Tibial nerve (tissue), 4 donors: ENCODE results near the gene OTOS. TPM values are rescaled to one million over a fixed set of nuclear protein-coding genes. Genes with fewer than 3 reads are reported as not detected.
A peak's percentile ranks its signal among the peaks of the same experiment; 100 is the strongest.

Experiments used
- DNase-seq, 2 donors: peaks; one replicate each; pipeline ENCODE4 v3.0.0-alpha.2; 2019; ENCODE audit warnings: low spot score in 2 of 2
- H3K27ac ChIP-seq, 4 donors: fragments of 200-600 bp; sonication (generic) in 3 of 4; one replicate each; pipeline ENCODE4 v1.5.1; 2017 to 2019; ENCODE audit warnings: mild to moderate bottlenecking in 1 of 4
- H3K27me3 ChIP-seq, 2 donors: fragments of 200-600 bp; sonication (generic) in 1 of 2; one replicate each; pipeline versions ENCODE4 v1.5.1 to v1.6.0; 2017 to 2019
- H3K36me3 ChIP-seq, 3 donors: fragments of 200-600 bp; sonication (generic); one replicate each; pipeline ENCODE4 v1.5.1; 2018 to 2019
- H3K4me1 ChIP-seq, 4 donors: fragments of 200-600 bp; sonication (generic) in 3 of 4; one replicate each; pipeline ENCODE4 v1.5.1; 2017 to 2019
- H3K4me3 ChIP-seq, 4 donors: fragments of 200-600 bp; sonication (generic) in 3 of 4; one replicate each; pipeline ENCODE4 v1.5.1; 2017 to 2019; ENCODE audit warnings: mild to moderate bottlenecking in 1 of 4, moderate library complexity in 1 of 4
- H3K9me3 ChIP-seq, 4 donors: fragments of 200-600 bp; sonication (generic) in 3 of 4; one replicate each; pipeline ENCODE4 v1.5.1; 2017 to 2019
- EP300 ChIP-seq, 2 donors: sonication (generic); formaldehyde crosslinking; IDR thresholded peaks; one replicate each; pipeline ENCODE4 v1.6.1; 2017; ENCODE audit warnings: antibody characterized with exemption in 2 of 2, mild to moderate bottlenecking in 1 of 2
- POLR2A ChIP-seq, 2 donors: fragments of 450-650 bp; IDR thresholded peaks; one replicate each; pipeline ENCODE4 v1.6.1; 2017; ENCODE audit warnings: antibody characterized with exemption in 2 of 2, mild to moderate bottlenecking in 2 of 2, moderate library complexity in 2 of 2
- WGBS, 2 donors: methylation state at CpG; one replicate each; pipeline ENCODE4 v1.1.5; 2018; 5-methylcytosine and 5-hydroxymethylcytosine counted together
- total RNA-seq, 4 donors: library from RNA; depleted of rRNA; stranded (reverse); fragments of >200 nt; gene quantifications; one replicate each; pipeline ENCODE4 v1.1.0, GENCODE V29; 2016
- TF ChIP-seq, protein P1 (sequence below), 5 experiments: fragments of 200-600 bp in 3 of 5; fragments of 450-650 bp in 2 of 5; sonication (generic) in 3 of 5; IDR thresholded peaks; one replicate each; pipeline ENCODE4 v1.5.1; 2016 to 2019; ENCODE audit warnings: antibody characterized with exemption in 5 of 5, mild to moderate bottlenecking in 3 of 5, moderate library complexity in 2 of 5

OTOS gene
- total RNA-seq, 4 donors from 2014 or later = not detected

- peak; percentile 56 to 76 for DNase-seq
- TF ChIP-seq POLR2A (IDR thresholded peaks at IDR 0.05) = no peak
- TF ChIP-seq, protein P1, sequence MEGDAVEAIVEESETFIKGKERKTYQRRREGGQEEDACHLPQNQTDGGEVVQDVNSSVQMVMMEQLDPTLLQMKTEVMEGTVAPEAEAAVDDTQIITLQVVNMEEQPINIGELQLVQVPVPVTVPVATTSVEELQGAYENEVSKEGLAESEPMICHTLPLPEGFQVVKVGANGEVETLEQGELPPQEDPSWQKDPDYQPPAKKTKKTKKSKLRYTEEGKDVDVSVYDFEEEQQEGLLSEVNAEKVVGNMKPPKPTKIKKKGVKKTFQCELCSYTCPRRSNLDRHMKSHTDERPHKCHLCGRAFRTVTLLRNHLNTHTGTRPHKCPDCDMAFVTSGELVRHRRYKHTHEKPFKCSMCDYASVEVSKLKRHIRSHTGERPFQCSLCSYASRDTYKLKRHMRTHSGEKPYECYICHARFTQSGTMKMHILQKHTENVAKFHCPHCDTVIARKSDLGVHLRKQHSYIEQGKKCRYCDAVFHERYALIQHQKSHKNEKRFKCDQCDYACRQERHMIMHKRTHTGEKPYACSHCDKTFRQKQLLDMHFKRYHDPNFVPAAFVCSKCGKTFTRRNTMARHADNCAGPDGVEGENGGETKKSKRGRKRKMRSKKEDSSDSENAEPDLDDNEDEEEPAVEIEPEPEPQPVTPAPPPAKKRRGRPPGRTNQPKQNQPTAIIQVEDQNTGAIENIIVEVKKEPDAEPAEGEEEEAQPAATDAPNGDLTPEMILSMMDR (IDR thresholded peaks at IDR 0.05) = peak; percentile 91 to 97 (median 96)
- no peak overlapping the region for H3K4me3 ChIP-seq
- 16 to 43% methylated on average over 22 to 36 of the region's 36 CpGs for WGBS, 2 donors
- no peaks in the 10 kb centered on the region for H3K9me3 ChIP-seq
- H3K27ac ChIP-seq = no peak overlapping the region
- peaks cover 0 to 3% of the 10 kb centered on the region in 2 donors for H3K27me3 ChIP-seq
- H3K36me3 ChIP-seq = no peaks in the 10 kb centered on the region
- H3K4me1 ChIP-seq = peaks cover 0 to 6% (median 3%) of the 10 kb centered on the region in 4 donors
These were observed 3.6 kb upstream of the OTOS start for GRCh38 chr2:240143801-240144648.

DNA sequence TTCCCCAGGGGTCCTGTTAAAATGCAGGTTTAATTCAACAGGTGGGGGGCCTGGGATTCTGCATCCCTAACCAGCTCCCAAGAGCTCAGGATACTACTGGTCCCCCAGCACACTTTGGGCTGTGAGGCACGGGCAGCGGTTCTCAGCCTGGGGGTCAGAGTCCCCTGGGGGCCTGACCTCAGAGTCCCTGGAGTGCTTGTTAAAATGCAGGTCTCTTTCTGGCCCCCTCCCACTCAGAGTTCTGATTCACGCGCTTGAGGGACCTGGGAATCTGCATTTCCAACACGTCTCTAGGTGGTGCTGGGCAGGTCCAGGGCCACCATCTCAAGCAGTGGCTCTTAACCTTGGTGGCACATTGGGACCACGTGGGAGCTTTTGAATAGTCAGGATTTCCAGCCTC lies 2.8 kb upstream of the OTOS start:
- Histone ChIP-seq H3K4me3 (no peak overlapping the region), H3K9me3 (no peaks in the 10 kb centered on the region), H3K36me3 (no peaks in the 10 kb centered on the region), H3K27me3 (no peaks in the 10 kb centered on the region), H3K4me1 (peaks cover 0 to 6% (median 3%) of the 10 kb centered on the region in 4 donors), H3K27ac (no peak overlapping the region)
- 53 to 85% methylated on average over 4 of the region's 6 CpGs for WGBS, 2 donors
- no peak for DNase-seq
- TF ChIP-seq, protein P1 (IDR thresholded peaks at IDR 0.05) = no peak
- no peak for TF ChIP-seq POLR2A (IDR thresholded peaks at IDR 0.05)
- TF ChIP-seq EP300 (IDR thresholded peaks at IDR 0.05) = no peak

- H3K4me3 ChIP-seq = no peak overlapping the region
- H3K27ac ChIP-seq = no peak overlapping the region
- H3K4me1 ChIP-seq = peaks cover 0 to 6% (median 3%) of the 10 kb centered on the region in 4 donors
- TF ChIP-seq POLR2A (IDR thresholded peaks at IDR 0.05) = no peak
- TF ChIP-seq, protein P1 (IDR thresholded peaks at IDR 0.05) = no peak
- no peak for TF ChIP-seq EP300 (IDR thresholded peaks at IDR 0.05)
- no peak for DNase-seq
- H3K36me3 ChIP-seq = no peaks in the 10 kb centered on the region
- no peaks in the 10 kb centered on the region for H3K27me3 ChIP-seq
- H3K9me3 ChIP-seq = no peaks in the 10 kb centered on the region
- 87 to 89% methylated on average over 5 of the region's 5 CpGs for WGBS, 2 donors
These were observed 2.4 kb upstream of the OTOS start for GRCh38 chr2:240142859-240143258.

DNA sequence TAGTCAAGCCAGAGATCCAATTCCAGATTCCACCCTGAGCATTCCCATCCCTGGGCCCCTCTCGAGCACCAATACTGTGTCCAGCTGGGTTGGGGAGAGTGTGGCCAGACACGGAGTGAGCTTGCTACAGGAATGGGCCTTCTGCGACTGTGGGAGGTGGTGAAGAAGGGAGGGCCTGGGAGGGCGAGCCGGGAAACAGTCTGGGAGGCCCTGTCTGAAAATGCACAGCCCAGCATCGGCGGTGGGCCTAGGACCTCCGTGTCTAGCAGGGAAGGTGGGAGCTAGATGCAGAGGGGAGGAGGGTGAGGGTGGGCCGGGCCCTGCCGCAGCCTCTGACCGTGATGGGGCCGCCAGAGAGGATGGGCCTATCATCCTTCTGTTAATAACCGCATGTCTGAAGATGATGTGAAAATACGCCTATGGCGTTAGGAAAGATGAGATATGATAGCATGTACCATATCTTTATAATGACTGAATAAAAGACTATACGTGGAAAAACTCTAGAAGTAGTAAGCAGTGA lies 1.9 kb upstream of the OTOS start:
- TF ChIP-seq, protein P1 (IDR thresholded peaks at IDR 0.05) = no peak
- TF ChIP-seq EP300 (IDR thresholded peaks at IDR 0.05) (no peak), POLR2A (IDR thresholded peaks at IDR 0.05) (no peak)
- no peak overlapping the region for H3K4me3 ChIP-seq
- peaks cover 0 to 6% (median 3%) of the 10 kb centered on the region in 4 donors for H3K4me1 ChIP-seq
- no peaks in the 10 kb centered on the region for H3K36me3 ChIP-seq
- H3K27ac ChIP-seq = no peak overlapping the region
- 86 to 87% methylated on average over 16 of the region's 16 CpGs for WGBS, 2 donors
- DNase-seq = no peak
- H3K27me3 ChIP-seq = no peaks in the 10 kb centered on the region
- no peaks in the 10 kb centered on the region for H3K9me3 ChIP-seq

DNA sequence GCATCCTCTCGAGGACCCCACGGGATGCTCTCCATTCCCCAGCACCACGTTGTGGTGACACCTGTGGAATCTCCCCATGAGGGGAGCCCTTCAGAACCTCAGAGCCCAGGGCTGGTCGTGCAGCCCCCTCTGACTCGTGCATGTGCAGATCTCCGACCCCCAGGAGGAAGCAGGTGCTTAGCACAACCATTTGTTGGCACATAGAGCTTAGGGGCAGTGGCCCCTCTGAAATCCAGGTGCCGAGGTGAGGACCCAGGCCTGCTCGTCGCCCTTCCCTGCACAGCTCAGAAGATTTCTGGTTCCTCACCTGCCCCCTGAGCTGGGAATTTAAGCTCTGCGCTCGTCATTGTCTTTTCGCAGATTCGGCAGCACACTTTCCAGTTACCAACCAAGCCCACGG lies 1.3 kb upstream of the OTOS start:
- Histone ChIP-seq H3K27ac (no peak overlapping the region), H3K9me3 (no peaks in the 10 kb centered on the region), H3K4me3 (no peak overlapping the region), H3K27me3 (no peaks in the 10 kb centered on the region), H3K4me1 (peaks cover 0 to 10% (median 3%) of the 10 kb centered on the region in 4 donors), H3K36me3 (no peaks in the 10 kb centered on the region)
- TF ChIP-seq EP300 (IDR thresholded peaks at IDR 0.05) (no peak), POLR2A (IDR thresholded peaks at IDR 0.05) (no peak)
- TF ChIP-seq, protein P1 (IDR thresholded peaks at IDR 0.05) = no peak
- no peak for DNase-seq
- WGBS, 2 donors = 81 to 85% methylated on average over 14 of the region's 14 CpGs
